Measurements from ENCODE around the gene ARHGAP44.

The ARHGAP44 gene

GRCh38 chr17:12959441-12959840, 170.1 kb downstream of the ARHGAP44 start:
- H3K27ac ChIP-seq, result no peak overlapping the region
- TF ChIP-seq CTCF (conservative IDR thresholded peaks at IDR 0.05), result no peak

GRCh38 chr17:12961655-12962054, 172.4 kb downstream of the ARHGAP44 start:
- H3K27ac ChIP-seq, result no peak overlapping the region
- no peak for TF ChIP-seq CTCF (conservative IDR thresholded peaks at IDR 0.05)

GRCh38 chr17:12963505-12963904, 174.2 kb downstream of the ARHGAP44 start:
- TF ChIP-seq CTCF (conservative IDR thresholded peaks at IDR 0.05), result no peak
- H3K27ac ChIP-seq, result no peak overlapping the region

- no peak for TF ChIP-seq CTCF (conservative IDR thresholded peaks at IDR 0.05)
- H3K27ac ChIP-seq, result no peak overlapping the region
Measured at GRCh38 chr17:12964162-12964561, 174.9 kb downstream of the ARHGAP44 start.

GRCh38 chr17:12964840-12965239, 175.5 kb downstream of the ARHGAP44 start:
- no peak for TF ChIP-seq CTCF (conservative IDR thresholded peaks at IDR 0.05)
- no peak overlapping the region for H3K27ac ChIP-seq

GRCh38 chr17:12965988-12966387, 176.7 kb downstream of the ARHGAP44 start:
- TF ChIP-seq CTCF (conservative IDR thresholded peaks at IDR 0.05), result no peak
- H3K27ac ChIP-seq, result no peak overlapping the region

- no peak overlapping the region for H3K27ac ChIP-seq
- TF ChIP-seq CTCF (conservative IDR thresholded peaks at IDR 0.05), result no peak
Measured at GRCh38 chr17:12966413-12966812, 177.1 kb downstream of the ARHGAP44 start.

GRCh38 chr17:12967962-12968361, 178.7 kb downstream of the ARHGAP44 start:
- H3K27ac ChIP-seq, result no peak overlapping the region
- no peak for TF ChIP-seq CTCF (conservative IDR thresholded peaks at IDR 0.05)
